Astrocyte (in vitro differentiated cells and primary cell): ENCODE data around the gene DISP3. TPM values are rescaled to one million over a fixed set of nuclear protein-coding genes. Genes with fewer than 3 reads are reported as not detected.

Experiments used
- DNase-seq: peaks from one replicate; pipeline ENCODE4 v3.0.0-alpha.2; 2010; ENCODE audit warnings: low read depth
- FAIRE-seq: peaks from 2 replicates; lab custom pipeline; 2011; peaks lifted over from hg19 to GRCh38; lab: Jason Lieb, UNC
- H2AFZ ChIP-seq: 2 replicates; pipeline ENCODE4 v1.6.0; 2012; ENCODE audit warnings: low read depth, low read length, inconsistent platforms
- H3K27ac ChIP-seq: 2 replicates; pipeline ENCODE4 v1.5.1; 2011; ENCODE audit warnings: low read depth, low read length, inconsistent platforms
- H3K27me3 ChIP-seq: 2 replicates; pipeline ENCODE4 v1.6.0; 2011; ENCODE audit warnings: low read length, inconsistent platforms; ENCODE audit not compliant: insufficient read depth
- H3K36me3 ChIP-seq: 2 replicates; pipeline ENCODE4 v1.5.1; 2011; ENCODE audit warnings: low read length, inconsistent platforms; ENCODE audit not compliant: insufficient read depth
- H3K4me1 ChIP-seq: 2 replicates; pipeline ENCODE4 v1.5.1; 2011; ENCODE audit warnings: low read length, inconsistent platforms; ENCODE audit not compliant: insufficient read depth
- H3K4me2 ChIP-seq: 2 replicates; pipeline ENCODE4 v1.6.0; 2012; ENCODE audit warnings: low read length, inconsistent platforms
- H3K4me3 ChIP-seq: 2 replicates; pipeline ENCODE4 v1.5.1; 2011; ENCODE audit warnings: low read depth, mild to moderate bottlenecking, low read length, inconsistent platforms; ENCODE audit not compliant: insufficient read depth
- H3K79me2 ChIP-seq: 2 replicates; pipeline ENCODE4 v1.6.0; 2012; ENCODE audit warnings: mild to moderate bottlenecking, low read length, inconsistent platforms; ENCODE audit not compliant: insufficient read depth
- H3K9ac ChIP-seq: 2 replicates; pipeline ENCODE4 v1.6.0; 2012; ENCODE audit warnings: mild to moderate bottlenecking, low read length, inconsistent platforms
- H3K9me3 ChIP-seq: 2 replicates; pipeline ENCODE4 v1.5.1; 2012; ENCODE audit warnings: low read depth, mild to moderate bottlenecking, low read length, inconsistent platforms; ENCODE audit not compliant: insufficient read depth
- H4K20me1 ChIP-seq: 2 replicates; pipeline ENCODE4 v1.6.0; 2012; ENCODE audit warnings: low read length, inconsistent platforms; ENCODE audit not compliant: insufficient read depth
- H3K27ac Mint-ChIP-seq: one replicate; pipeline ENCODE4 v1.8.0; 2021; ENCODE audit warnings: mild to moderate bottlenecking, mixed read lengths; ENCODE audit not compliant: unreplicated experiment
- H3K27me3 Mint-ChIP-seq: one replicate; pipeline ENCODE4 v1.8.0; 2021; ENCODE audit warnings: low read depth, mixed read lengths; ENCODE audit not compliant: unreplicated experiment
- H3K36me3 Mint-ChIP-seq: one replicate; pipeline ENCODE4 v1.8.0; 2021; ENCODE audit warnings: low read depth, mixed read lengths; ENCODE audit not compliant: unreplicated experiment
- H3K4me1 Mint-ChIP-seq: one replicate; pipeline ENCODE4 v1.8.0; 2021; ENCODE audit warnings: low read depth, mixed read lengths; ENCODE audit not compliant: unreplicated experiment
- H3K4me3 Mint-ChIP-seq: one replicate; pipeline ENCODE4 v1.8.0; 2021; ENCODE audit warnings: mild to moderate bottlenecking, moderate library complexity, mixed read lengths; ENCODE audit not compliant: unreplicated experiment
- H3K9me3 Mint-ChIP-seq: one replicate; pipeline ENCODE4 v1.8.0; 2021; ENCODE audit warnings: mild to moderate bottlenecking, mixed read lengths; ENCODE audit not compliant: unreplicated experiment
- CTCF ChIP-seq: IDR thresholded peaks from 2 replicates; pipeline ENCODE4 v1.5.1; 2011; ENCODE audit warnings: low read depth, mild to moderate bottlenecking, inconsistent platforms, low read length, moderate library complexity; ENCODE audit not compliant: insufficient read depth
- EZH2 ChIP-seq: IDR thresholded peaks from 2 replicates; pipeline ENCODE4 v1.6.1; 2012; ENCODE audit warnings: mild to moderate bottlenecking, low read length, inconsistent platforms; ENCODE audit not compliant: insufficient read depth
- total RNA-seq: library from RNA; stranded (reverse); gene quantifications from 2 replicates; pipeline ENCODE4 v1.2.1, GENCODE V29; 2021

The DISP3 gene
- total RNA-seq, 1 donor from 2014 or later: 0.32 TPM

- Histone ChIP-seq H2AFZ (no peak overlapping the region), H4K20me1 (no peaks in the 10 kb centered on the region), H3K4me1 (no peaks in the 10 kb centered on the region), H3K4me3 (no peak overlapping the region), H3K9me3 (no peaks in the 10 kb centered on the region), H3K4me2 (no peak overlapping the region), H3K9ac (no peak overlapping the region), H3K27me3 (no peaks in the 10 kb centered on the region), H3K27ac (no peak overlapping the region), H3K36me3 (no peaks in the 10 kb centered on the region), H3K79me2 (no peaks in the 10 kb centered on the region)
- DNase-seq: no peak
- no peak for FAIRE-seq
- no peak overlapping the region for H3K4me3 Mint-ChIP-seq
- H3K4me1 Mint-ChIP-seq: no peaks in the 10 kb centered on the region
- no peaks in the 10 kb centered on the region for H3K9me3 Mint-ChIP-seq
- no peaks in the 10 kb centered on the region for H3K36me3 Mint-ChIP-seq
- H3K27me3 Mint-ChIP-seq: peaks cover 49% of the 10 kb centered on the region
- H3K27ac Mint-ChIP-seq: no peak overlapping the region
- TF ChIP-seq EZH2 (no peak), CTCF (no peak)
These were observed 50.4 kb downstream of the DISP3 start for GRCh38 chr1:11529330-11529729.

GRCh38 chr1:11529763-11530730, 51.1 kb downstream of the DISP3 start:
- H3K4me2 ChIP-seq: no peak overlapping the region
- FAIRE-seq (no peak), DNase-seq (no peak)
- no peak overlapping the region for H3K4me3 ChIP-seq
- H3K27me3 ChIP-seq: no peaks in the 10 kb centered on the region
- Mint-ChIP-seq H3K9me3 (no peaks in the 10 kb centered on the region), H3K27ac (no peak overlapping the region), H3K27me3 (peaks cover 50% of the 10 kb centered on the region), H3K4me1 (no peaks in the 10 kb centered on the region), H3K36me3 (no peaks in the 10 kb centered on the region), H3K4me3 (no peak overlapping the region)
- H2AFZ ChIP-seq: no peak overlapping the region
- no peak overlapping the region for H3K27ac ChIP-seq
- no peaks in the 10 kb centered on the region for H3K4me1 ChIP-seq
- no peaks in the 10 kb centered on the region for H3K36me3 ChIP-seq
- H3K9me3 ChIP-seq: no peaks in the 10 kb centered on the region
- no peaks in the 10 kb centered on the region for H3K79me2 ChIP-seq
- TF ChIP-seq CTCF: no peak
- H4K20me1 ChIP-seq: no peaks in the 10 kb centered on the region
- no peak overlapping the region for H3K9ac ChIP-seq

- DNase-seq (no peak), FAIRE-seq (no peak)
- no peaks in the 10 kb centered on the region for H3K36me3 Mint-ChIP-seq
- H3K4me3 Mint-ChIP-seq: no peak overlapping the region
- Histone ChIP-seq H3K79me2 (no peaks in the 10 kb centered on the region), H3K36me3 (no peaks in the 10 kb centered on the region), H4K20me1 (no peaks in the 10 kb centered on the region), H3K4me1 (no peaks in the 10 kb centered on the region), H2AFZ (no peak overlapping the region), H3K27ac (no peak overlapping the region), H3K9ac (no peak overlapping the region), H3K27me3 (no peaks in the 10 kb centered on the region), H3K9me3 (no peaks in the 10 kb centered on the region), H3K4me3 (no peak overlapping the region), H3K4me2 (no peak overlapping the region)
- no peaks in the 10 kb centered on the region for H3K9me3 Mint-ChIP-seq
- peaks cover 48% of the 10 kb centered on the region for H3K27me3 Mint-ChIP-seq
- TF ChIP-seq CTCF (no peak), EZH2 (no peak)
- no peaks in the 10 kb centered on the region for H3K4me1 Mint-ChIP-seq
- H3K27ac Mint-ChIP-seq: peak overlapping the region; percentile 53
These were observed 51.9 kb downstream of the DISP3 start for GRCh38 chr1:11530731-11531311.
